AG08395 (cell line): ENCODE data around the gene ZNF394.
A peak's percentile ranks its signal among the peaks of the same experiment; 100 is the strongest.

Experiments
- DNase-seq: peaks from one replicate; pipeline ENCODE4 v3.0.0; 2012; ENCODE audit warnings: mixed read lengths, low spot score

ZNF394 gene

GRCh38 chr7:99493823-99494222 is 6.3 kb downstream of the ZNF394 start:
- no peak for DNase-seq

GRCh38 chr7:99490878-99491277 is 9.2 kb downstream of the ZNF394 start:
- DNase-seq, result no peak

- DNase-seq, result no peak
Measured at GRCh38 chr7:99489235-99489634, 10.8 kb downstream of the ZNF394 start.

- DNase-seq, result no peak
Measured at GRCh38 chr7:99485094-99485493, 15.0 kb downstream of the ZNF394 start.

- DNase-seq, result peak; percentile 30
Measured at GRCh38 chr7:99478464-99479440, 21.3 kb downstream of the ZNF394 start.

GRCh38 chr7:99476107-99476506 is 24.0 kb downstream of the ZNF394 start:
- DNase-seq, result no peak

- peak; percentile 86 for DNase-seq
Measured at GRCh38 chr7:99473315-99473596, 26.8 kb downstream of the ZNF394 start.

GRCh38 chr7:99472561-99473314 is 27.3 kb downstream of the ZNF394 start, which contains the start of gene ZNF789:
TSS of gene ZNF789 (plus strand) at chr7:99472890. CDS start at chr7:99476457, 3,567 bp downstream.
- peak; percentile 99 for DNase-seq

GRCh38 chr7:99469381-99470065 is 30.6 kb downstream of the ZNF394 start:
- DNase-seq, result no peak

- DNase-seq, result no peak
Measured at GRCh38 chr7:99468336-99468918, 31.7 kb downstream of the ZNF394 start.

GRCh38 chr7:99465421-99465768 is 34.7 kb downstream of the ZNF394 start:
- no peak for DNase-seq

GRCh38 chr7:99461221-99461620 is 38.9 kb downstream of the ZNF394 start:
- DNase-seq, result no peak

- no peak for DNase-seq
Measured at GRCh38 chr7:99460651-99461050, 39.4 kb downstream of the ZNF394 start.

GRCh38 chr7:99459087-99459486 is 41.0 kb downstream of the ZNF394 start:
- DNase-seq, result peak; percentile 30

- no peak for DNase-seq
Measured at GRCh38 chr7:99457650-99458493, 42.2 kb downstream of the ZNF394 start.

- no peak for DNase-seq
Measured at GRCh38 chr7:99457050-99457649, 42.9 kb downstream of the ZNF394 start.

GRCh38 chr7:99456288-99456687 is 43.8 kb downstream of the ZNF394 start:
- no peak for DNase-seq

GRCh38 chr7:99455874-99456273 is 44.2 kb downstream of the ZNF394 start:
- no peak for DNase-seq

- no peak for DNase-seq
Measured at GRCh38 chr7:99453105-99453504, 47.0 kb downstream of the ZNF394 start.

GRCh38 chr7:99452541-99452940 is 47.5 kb downstream of the ZNF394 start:
- DNase-seq, result no peak

GRCh38 chr7:99451936-99452335 is 48.1 kb downstream of the ZNF394 start:
- DNase-seq, result no peak
